ENCODE results near the gene LYRM4.

LYRM4 gene

GRCh38 chr6:5089481-5090438 is 171.0 kb downstream of the LYRM4 start:
- DNase-seq = no peak

DNA sequence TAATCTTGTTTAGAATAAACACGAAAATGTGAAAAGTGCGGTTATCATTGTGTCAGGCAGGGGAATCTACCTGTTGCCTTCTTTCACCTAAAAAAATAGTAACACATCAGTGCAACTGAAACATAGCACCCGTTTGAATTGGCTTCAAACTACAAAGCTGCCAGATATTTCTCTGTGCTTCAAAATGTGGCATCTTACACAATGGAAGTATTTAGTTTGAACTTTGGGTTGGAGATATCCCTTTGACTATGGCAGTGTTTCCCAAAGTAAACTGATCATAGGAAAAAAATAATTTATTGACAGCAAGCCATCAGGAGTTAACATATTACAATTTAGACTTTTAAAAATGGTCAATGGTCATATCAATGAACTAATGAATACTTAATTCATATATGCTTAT is 172.0 kb downstream of the LYRM4 start:
- no peak for DNase-seq

DNA sequence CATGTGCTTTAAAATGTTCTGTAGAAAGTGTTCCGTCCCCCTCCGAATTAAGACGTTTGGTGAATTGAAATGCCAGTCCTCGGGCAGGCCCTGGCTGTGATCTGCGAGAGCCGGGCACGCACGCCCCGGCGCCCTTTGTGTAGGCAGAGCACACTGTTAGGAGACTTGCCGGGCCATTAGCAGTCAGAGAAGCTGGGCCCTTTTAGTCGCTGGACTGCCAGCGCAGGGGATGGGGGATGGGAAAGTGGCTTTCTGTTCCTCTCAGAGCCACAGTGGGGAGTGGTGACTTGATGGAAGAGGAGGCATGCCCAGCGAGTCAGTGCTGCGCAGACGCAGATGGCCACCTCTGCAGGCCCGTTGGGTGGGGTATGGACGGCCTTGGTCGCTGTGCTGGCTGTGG is 173.4 kb downstream of the LYRM4 start:
- no peak for DNase-seq

DNA sequence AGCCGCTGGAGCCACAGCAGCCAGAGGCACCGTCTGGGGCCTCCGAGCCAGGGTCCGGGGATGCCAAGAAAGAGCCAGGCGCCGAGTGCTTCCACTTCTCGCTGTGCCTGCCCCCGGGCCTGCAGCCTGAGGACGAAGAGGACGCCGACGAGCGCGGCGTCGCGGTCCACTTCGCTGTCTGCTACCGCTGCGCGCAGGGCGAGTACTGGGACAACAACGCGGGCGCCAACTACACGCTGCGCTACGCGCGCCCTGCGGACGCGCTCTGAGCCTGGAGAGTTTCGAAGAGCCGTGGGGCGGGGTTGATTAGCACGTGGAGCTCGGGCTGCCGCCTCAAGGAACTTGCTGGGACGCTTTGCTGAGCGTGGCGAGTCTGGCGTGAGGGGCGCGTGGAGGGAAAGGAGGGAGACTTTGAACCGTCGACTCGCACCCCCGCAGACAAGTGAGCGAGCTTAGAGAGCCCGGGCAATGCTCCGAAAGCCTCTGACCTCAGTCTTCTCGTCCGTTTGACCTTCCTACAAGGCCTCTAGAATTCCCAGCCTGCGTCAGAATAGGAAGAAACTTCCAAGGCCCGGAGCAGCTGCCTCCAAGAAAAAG is 174.4 kb downstream of the LYRM4 start:
- DNase-seq = no peak

DNA sequence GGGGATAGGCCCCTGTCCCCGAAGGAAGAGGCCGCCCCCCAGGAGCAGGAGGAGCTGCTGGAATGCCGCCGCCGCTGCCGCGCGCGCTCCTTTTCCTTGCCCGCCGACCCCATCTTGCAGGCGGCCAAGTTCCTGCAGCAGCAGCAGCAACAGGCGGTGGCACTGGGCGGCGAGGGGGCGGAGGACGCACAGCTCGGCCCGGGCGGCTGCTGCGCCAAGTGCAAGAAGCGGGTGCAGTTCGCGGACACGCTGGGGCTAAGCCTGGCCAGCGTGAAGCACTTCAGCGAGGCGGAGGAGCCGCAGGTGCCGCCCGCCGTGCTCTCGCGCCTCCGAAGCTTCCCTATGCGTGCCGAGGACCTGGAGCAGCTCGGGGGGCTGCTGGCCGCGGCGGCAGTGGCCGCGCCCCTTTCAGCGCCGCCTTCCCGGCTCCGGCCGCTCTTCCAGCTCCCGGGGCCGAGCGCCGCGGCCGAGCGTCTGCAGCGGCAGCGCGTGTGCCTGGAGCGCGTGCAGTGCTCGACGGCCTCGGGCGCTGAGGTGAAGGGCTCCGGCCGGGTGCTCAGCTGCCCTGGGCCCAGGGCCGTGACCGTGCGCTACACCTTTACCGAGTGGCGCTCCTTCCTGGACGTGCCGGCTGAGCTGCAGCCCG is 175.0 kb downstream of the LYRM4 start:
- no peak for DNase-seq

- peak; percentile 13 for DNase-seq
These were observed 175.7 kb downstream of the LYRM4 start, which contains the start of gene PPP1R3G for GRCh38 chr6:5084781-5085647. TSS of gene PPP1R3G (plus strand) at chr6:5085341. CDS start at chr6:5085486, 145 bp downstream.

GRCh38 chr6:5084360-5084780 is 176.4 kb downstream of the LYRM4 start:
- DNase-seq = no peak

DNA sequence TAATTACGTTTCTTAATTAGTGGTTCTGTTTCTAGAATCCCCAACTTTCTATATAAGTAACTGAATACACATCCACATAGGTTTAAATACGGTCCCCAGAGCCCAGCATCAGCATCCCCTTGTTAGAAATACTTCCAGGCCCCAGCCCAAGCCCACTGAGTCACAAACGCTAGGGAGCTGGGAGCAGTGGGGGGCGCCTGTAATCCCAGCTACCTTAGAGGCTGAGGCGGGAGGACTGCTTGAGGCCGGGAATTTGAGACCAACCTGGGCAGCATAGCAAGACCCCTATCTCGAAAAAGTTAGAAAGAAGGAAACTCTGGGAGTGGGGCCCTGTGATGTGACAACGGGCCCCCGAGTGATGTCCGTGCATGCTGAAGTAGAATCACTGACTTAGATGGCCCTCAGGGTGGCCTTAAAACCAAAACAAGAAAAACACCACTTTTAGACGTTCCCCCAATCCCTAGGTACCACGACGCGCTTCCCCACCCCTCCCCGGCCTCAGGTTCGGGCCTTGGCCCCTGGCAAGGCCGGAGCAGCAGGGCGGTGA is 176.9 kb downstream of the LYRM4 start:
- DNase-seq = no peak

- DNase-seq = no peak
These were observed 177.5 kb downstream of the LYRM4 start for GRCh38 chr6:5083307-5083583.

DNA sequence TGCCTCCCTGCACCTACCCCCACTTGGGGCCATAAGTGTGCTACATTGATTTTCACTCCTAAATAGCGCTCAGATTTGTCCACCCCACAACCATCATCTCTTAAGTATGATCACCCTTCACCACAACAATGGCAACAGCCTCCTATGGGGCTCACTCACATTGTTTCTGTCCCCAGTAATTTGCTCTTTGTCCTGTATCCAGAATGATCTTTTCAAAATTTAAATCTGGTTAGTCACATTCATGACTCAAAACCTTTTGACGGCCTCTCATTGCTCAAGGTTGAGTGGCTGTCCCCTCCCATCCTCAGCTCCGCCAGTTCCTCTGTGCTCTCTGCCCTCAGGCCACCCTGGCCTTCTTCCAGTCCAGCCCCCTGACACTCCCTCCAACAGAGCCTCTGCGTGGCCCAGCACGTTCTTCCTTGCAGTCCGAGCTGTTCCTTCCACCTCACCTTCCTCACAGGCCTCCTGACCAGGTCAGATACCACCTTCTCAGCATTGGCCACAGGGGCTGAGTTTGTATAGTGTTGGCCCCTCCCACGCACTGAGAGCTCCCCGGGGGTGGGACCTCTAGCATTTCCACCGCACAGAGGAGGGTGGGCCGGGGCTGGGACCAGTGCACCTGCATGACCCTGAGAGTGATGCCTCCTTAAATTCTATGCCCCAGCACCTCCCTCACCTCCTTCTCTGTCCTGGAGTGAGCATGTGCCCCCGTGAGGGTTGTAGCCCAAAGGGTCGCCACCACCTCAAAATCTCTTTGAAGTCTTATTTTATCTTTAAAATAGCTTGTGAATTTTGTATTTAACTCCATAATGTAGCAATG is 178.1 kb downstream of the LYRM4 start:
- DNase-seq = no peak

GRCh38 chr6:5081955-5082354 is 178.8 kb downstream of the LYRM4 start:
- DNase-seq = no peak

DNA sequence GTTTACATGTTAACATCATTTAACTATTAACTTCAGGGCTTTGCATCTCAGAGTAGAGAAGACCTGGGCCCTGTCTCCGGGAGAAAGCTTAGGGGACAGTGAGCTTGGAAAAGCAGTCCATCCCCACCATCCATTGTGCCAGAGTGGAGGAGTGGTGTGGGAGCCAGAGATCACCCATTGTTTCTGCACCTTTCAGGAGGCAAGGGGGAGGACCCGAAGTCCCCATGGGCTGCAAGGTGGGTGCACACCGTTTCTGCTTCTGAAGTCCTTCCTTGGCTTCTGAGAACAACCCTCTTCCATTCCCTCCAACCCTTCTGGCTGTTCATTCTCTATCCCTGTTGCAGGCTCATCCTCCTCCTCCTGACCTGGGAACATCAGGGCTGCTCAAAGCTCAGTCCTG is 179.6 kb downstream of the LYRM4 start:
- no peak for DNase-seq

DNA sequence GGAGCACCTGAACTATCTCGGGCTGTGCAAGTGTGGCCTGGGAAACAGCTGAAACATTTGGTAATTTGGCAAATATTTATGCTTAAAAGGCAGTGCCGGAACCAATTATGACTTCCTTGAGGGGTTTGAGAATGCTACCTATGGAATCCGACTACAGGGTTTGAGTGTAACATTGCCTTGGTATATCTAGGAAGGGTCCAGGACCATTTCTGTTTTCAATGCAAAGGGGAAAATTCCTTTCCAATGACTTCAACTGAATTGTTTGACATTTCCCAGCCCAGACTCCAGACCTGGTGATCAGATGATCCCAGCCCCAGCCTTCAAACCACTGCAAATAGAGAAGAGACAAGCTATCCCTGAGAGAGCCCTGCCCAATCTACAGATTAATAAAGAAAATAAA is 180.2 kb downstream of the LYRM4 start:
- no peak for DNase-seq

- no peak for DNase-seq
These were observed 181.1 kb downstream of the LYRM4 start for GRCh38 chr6:5079692-5080091.

- no peak for DNase-seq
These were observed 182.6 kb downstream of the LYRM4 start for GRCh38 chr6:5078121-5078669.

DNA sequence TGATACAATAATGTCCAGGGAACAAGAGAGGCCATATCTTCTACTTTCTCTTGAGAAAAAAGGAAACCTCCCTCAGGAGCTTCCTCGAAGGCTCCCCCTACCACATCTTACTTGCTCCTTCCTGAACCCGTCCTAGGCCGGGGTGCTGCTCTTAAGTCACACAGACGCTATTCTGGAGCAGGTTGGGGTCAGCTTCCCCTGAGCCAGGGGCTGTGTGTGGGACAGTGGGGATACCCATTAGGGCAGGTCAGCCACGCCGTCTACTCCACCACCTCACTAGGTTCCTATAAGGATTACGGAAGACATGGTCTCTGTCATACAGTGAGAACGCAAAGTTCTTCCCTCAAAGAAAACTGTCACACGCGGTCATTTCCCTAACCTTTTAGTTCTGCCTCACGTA is 183.8 kb downstream of the LYRM4 start:
- no peak for DNase-seq

- DNase-seq = no peak
These were observed 186.8 kb downstream of the LYRM4 start for GRCh38 chr6:5073992-5074391.

GRCh38 chr6:5072440-5072839 is 188.3 kb downstream of the LYRM4 start:
- DNase-seq = no peak

- DNase-seq = no peak
These were observed 189.5 kb downstream of the LYRM4 start for GRCh38 chr6:5071216-5071615.

DNA sequence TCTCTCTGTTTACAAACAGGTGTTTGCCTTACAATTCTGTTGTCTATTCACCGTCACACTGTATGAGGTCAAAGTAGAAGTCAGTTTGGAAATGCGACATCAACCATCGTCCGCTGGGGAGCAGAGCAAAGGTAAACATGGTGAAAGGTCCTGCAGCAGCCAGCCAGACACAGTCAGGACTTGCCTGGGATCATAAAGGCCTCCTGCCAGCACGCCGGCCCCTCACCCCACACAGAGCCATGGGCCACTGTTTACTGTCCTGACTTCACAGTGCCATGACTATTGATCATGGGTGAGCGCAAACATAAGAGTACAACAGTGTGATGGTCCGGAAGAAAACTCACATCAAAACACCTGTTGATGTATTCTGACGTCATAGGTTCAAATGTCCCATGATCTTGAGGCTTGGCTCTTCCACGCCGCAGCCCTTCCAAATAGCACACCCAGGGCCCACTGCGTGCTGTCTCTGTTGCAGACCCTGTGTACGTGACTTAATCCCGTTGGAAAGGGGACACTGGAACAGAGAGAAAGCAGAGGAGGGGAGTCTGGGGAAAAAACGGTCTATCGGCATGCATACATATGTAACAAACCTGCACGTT is 192.5 kb downstream of the LYRM4 start:
- no peak for DNase-seq

DNA sequence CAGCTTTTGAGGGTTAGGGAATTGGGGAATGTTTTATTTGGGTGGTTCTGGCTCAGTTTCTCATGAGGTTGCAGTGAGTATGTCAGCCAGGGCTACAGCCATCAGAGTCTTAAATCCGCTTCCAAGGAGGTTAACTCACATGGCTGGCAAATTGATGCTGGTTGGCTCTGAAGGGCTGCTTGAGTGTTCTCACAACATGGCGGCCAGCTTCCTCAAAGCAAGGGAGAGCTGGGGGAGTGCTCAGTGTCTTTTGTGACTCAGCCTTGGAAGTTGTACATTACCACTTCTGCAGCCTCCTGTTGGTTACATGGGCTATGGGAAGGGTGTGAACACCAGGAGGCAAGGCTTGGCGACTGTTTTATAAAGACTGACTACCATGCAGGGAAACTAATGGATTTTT is 193.4 kb downstream of the LYRM4 start:
- no peak for DNase-seq

Data from COR-L47 (cell line).